Calu3 (cell line): ENCODE results near the gene ACSS2. TPM values are rescaled to one million over a fixed set of nuclear protein-coding genes. Genes with fewer than 3 reads are reported as not detected.

Experiments
- BruUV-seq: library from RNA; stranded (reverse); fragments of 400-500 nt; replicated peaks from 2 replicates; lab custom pipeline; 2021; lab: Mats Ljungman, UMichigan
- CTCF ChIA-PET: fragments of 300-600 bp; sonication (Branson Sonifier 250); formaldehyde crosslinking; loops from one replicate; lab custom pipeline; 2022; ENCODE audit warnings: antibody characterized with exemption; lab: Charles Lee
- DNase-seq: peaks from one replicate; pipeline ENCODE4 v3.0.0; 2022
- H3K27ac Mint-ChIP-seq: one replicate; pipeline ENCODE4 v1.8.0; 2022; ENCODE audit warnings: mixed read lengths; ENCODE audit not compliant: unreplicated experiment
- H3K27me3 Mint-ChIP-seq: one replicate; pipeline ENCODE4 v1.8.0; 2022; ENCODE audit warnings: mixed read lengths; ENCODE audit not compliant: unreplicated experiment
- H3K36me3 Mint-ChIP-seq: one replicate; pipeline ENCODE4 v1.8.0; 2022; ENCODE audit warnings: mild to moderate bottlenecking, moderate library complexity, mixed read lengths; ENCODE audit not compliant: insufficient read depth, unreplicated experiment
- H3K4me1 Mint-ChIP-seq: one replicate; pipeline ENCODE4 v1.8.0; 2022; ENCODE audit warnings: mild to moderate bottlenecking, low read depth, mixed read lengths; ENCODE audit not compliant: unreplicated experiment
- H3K4me3 Mint-ChIP-seq: one replicate; pipeline ENCODE4 v1.8.0; 2022; ENCODE audit warnings: mild to moderate bottlenecking, low read depth, moderate library complexity, mixed read lengths; ENCODE audit not compliant: unreplicated experiment
- H3K9me3 Mint-ChIP-seq: one replicate; pipeline ENCODE4 v1.8.0; 2022; ENCODE audit warnings: low read depth, mixed read lengths; ENCODE audit not compliant: unreplicated experiment
- CTCF ChIP-seq: fragments of 200-600 bp; IDR thresholded peaks from one replicate; pipeline ENCODE4 v1.8.0; 2022; ENCODE audit warnings: antibody characterized with exemption; ENCODE audit not compliant: unreplicated experiment
- intact Hi-C: fragments of 100-400 bp; cut with micrococcal nuclease; formaldehyde crosslinking; loops from one replicate; pipeline ENCODE4 v1.10.0; 2022; ENCODE audit not compliant: unreplicated experiment
- total RNA-seq: library from RNA; stranded (reverse); gene quantifications from 2 replicates; pipeline ENCODE4 v1.2.3, GENCODE V29; 2022

ACSS2 gene
- total RNA-seq, 1 experiment from 2014 or later, result 34.9 TPM

DNA sequence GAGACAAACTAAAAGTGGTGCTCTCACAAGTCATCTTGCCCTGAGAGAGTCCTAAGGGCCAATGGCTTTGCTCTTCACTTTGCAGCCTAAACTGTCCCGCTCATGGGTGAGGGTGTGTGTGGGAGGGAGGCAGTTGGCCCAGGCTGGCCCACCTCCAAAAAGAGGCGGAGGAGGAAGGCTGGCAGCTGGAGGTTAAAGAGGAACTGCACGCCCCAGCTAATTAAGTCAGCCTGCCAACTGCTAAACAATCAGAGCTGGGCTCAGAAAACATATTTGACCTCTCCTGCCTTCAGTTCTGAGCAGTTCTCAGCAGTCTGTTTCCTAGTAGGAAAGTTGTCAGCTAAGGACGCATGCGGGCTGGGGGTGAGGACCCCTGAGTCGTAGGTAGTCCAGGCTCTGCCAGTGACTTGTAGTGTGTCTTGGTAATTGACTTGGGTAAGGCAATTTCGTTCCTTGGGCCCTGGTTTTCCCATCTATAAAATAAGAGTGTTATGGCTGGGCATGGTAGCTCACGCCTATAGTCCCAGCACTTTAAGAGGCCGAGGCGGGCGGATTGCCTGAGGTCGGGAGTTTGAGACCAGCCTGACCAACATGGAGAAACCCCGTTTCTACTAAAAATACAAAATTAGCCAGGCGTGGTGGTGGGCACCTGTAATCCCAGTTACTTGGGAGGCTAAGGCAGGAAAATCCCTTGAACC lies 62.2 kb downstream of the ACSS2 start:
- no peak overlapping the region for H3K4me3 Mint-ChIP-seq
- CTCF ChIA-PET, result interaction anchor here (0.6 to 1.5 kb wide), 2 partner anchors 11 to 154 kb away, joined by 3 to 4 read pairs; partner anchors contain the start of gene TRPC4AP
- H3K36me3 Mint-ChIP-seq, result peaks cover 28% of the 10 kb centered on the region
- no peak overlapping the region for H3K27ac Mint-ChIP-seq
- DNase-seq, result no peak
- BruUV-seq, result no TSS peak
- intact Hi-C loops, result no loop called here
- H3K4me1 Mint-ChIP-seq, result no peaks in the 10 kb centered on the region
- no peak for TF ChIP-seq CTCF
- H3K9me3 Mint-ChIP-seq, result no peaks in the 10 kb centered on the region
- H3K27me3 Mint-ChIP-seq, result no peaks in the 10 kb centered on the region

- BruUV-seq, result no TSS peak
- Mint-ChIP-seq H3K36me3 (peaks cover 34% of the 10 kb centered on the region), H3K27me3 (no peaks in the 10 kb centered on the region), H3K4me1 (peaks cover 8% of the 10 kb centered on the region), H3K9me3 (no peaks in the 10 kb centered on the region), H3K27ac (no peak overlapping the region), H3K4me3 (no peak overlapping the region)
- intact Hi-C loops, result no loop called here
- DNase-seq, result no peak
- no peak for TF ChIP-seq CTCF
- CTCF ChIA-PET, result interaction anchor here (1.5 kb wide), 1 partner anchor 13 kb away, joined by 4 read pairs; no protein-coding TSS in a partner anchor
Observed at GRCh38 chr20:34940081-34940481, 63.7 kb downstream of the ACSS2 start.

- TF ChIP-seq CTCF, result no peak
- intact Hi-C loops, result no loop called here
- Mint-ChIP-seq H3K9me3 (no peaks in the 10 kb centered on the region), H3K27me3 (no peaks in the 10 kb centered on the region), H3K4me1 (peaks cover 16% of the 10 kb centered on the region), H3K4me3 (no peak overlapping the region), H3K36me3 (peaks cover 32% of the 10 kb centered on the region), H3K27ac (no peak overlapping the region)
- no TSS peak for BruUV-seq
- CTCF ChIA-PET, result interaction anchor here (0.6 to 0.7 kb wide), 2 partner anchors 100 to 156 kb away, joined by 4 to 6 read pairs; no protein-coding TSS in a partner anchor
- no peak for DNase-seq
Observed at GRCh38 chr20:34941226-34941625, 64.8 kb downstream of the ACSS2 start.

GRCh38 chr20:34942301-34942700 lies 65.9 kb downstream of the ACSS2 start:
- CTCF ChIA-PET, result no interaction called here

More at GRCh38 chr20:34942301-34942700, 65.9 kb downstream of the ACSS2 start:
- no peak overlapping the region for H3K4me3 Mint-ChIP-seq
- no peak for DNase-seq
- intact Hi-C loops, result no loop called here
- H3K27ac Mint-ChIP-seq, result no peak overlapping the region
- no peak for TF ChIP-seq CTCF
- BruUV-seq, result no TSS peak
- no peaks in the 10 kb centered on the region for H3K27me3 Mint-ChIP-seq
- H3K4me1 Mint-ChIP-seq, result peaks cover 18% of the 10 kb centered on the region
- no peaks in the 10 kb centered on the region for H3K9me3 Mint-ChIP-seq
- H3K36me3 Mint-ChIP-seq, result peaks cover 23% of the 10 kb centered on the region
